Nephron (organoid): Measurements from ENCODE around the gene R3HDM4.
A peak's percentile ranks its signal among the peaks of the same experiment; 100 is the strongest.
"Not testable (repeated sequence)": the region's sequence is repeated elsewhere in the genome, so short reads cannot be mapped to it uniquely, and the experiment has no call there.

Experiments used
- H3K27ac Mint-ChIP-seq, 3 experiments: 2 replicates each; pipeline ENCODE4 v1.8.0; 2020; ENCODE audit warnings: mixed read lengths in 3 of 3, mild to moderate bottlenecking in 2 of 3, moderate library complexity in 1 of 3
- H3K27me3 Mint-ChIP-seq: 2 replicates; pipeline ENCODE4 v1.8.0; 2021; ENCODE audit warnings: low read depth, mild to moderate bottlenecking, moderate library complexity, mixed read lengths
- H3K36me3 Mint-ChIP-seq: 2 replicates; pipeline ENCODE4 v1.8.0; 2020; ENCODE audit warnings: low read depth, mixed read lengths
- H3K4me1 Mint-ChIP-seq: 2 replicates; pipeline ENCODE4 v1.8.0; 2020; ENCODE audit warnings: mixed read lengths
- H3K4me3 Mint-ChIP-seq, 3 experiments: 2 replicates each; pipeline ENCODE4 v1.8.0; 2020; ENCODE audit warnings: mild to moderate bottlenecking in 3 of 3, mixed read lengths in 3 of 3, moderate library complexity in 2 of 3
- H3K9me3 Mint-ChIP-seq: 2 replicates; pipeline ENCODE4 v1.8.0; 2020; ENCODE audit warnings: mixed read lengths
- CTCF ChIP-seq, 3 experiments: fragments of 200-600 bp; sonication (generic); IDR thresholded peaks; one replicate each; pipeline ENCODE4 v1.5.0; 2021; ENCODE audit warnings: antibody characterized with exemption in 3 of 3; ENCODE audit not compliant: unreplicated experiment in 3 of 3

R3HDM4 gene

GRCh38 chr19:892894-893689, 19.9 kb downstream of the R3HDM4 start, which contains the start of the genes MED16 and RNU6-9:
MED16 (minus strand) TSS chr19:893187; CDS start chr19:891131, 2,056 bp downstream.
RNU6-9 (plus strand) TSS chr19:893484.
- Mint-ChIP-seq H3K4me3 (peak within 1 kb of the TSS; percentile 93 to 96 (median 96)), H3K36me3 (peaks cover 15% of the 10 kb centered on the region), H3K4me1 (peaks cover 5% of the 10 kb centered on the region), H3K27me3 (no peaks in the 10 kb centered on the region), H3K9me3 (no peaks in the 10 kb centered on the region), H3K27ac (peak within 1 kb of the TSS; percentile 99 to 100 (median 100))
- no peak for TF ChIP-seq CTCF (IDR thresholded peaks at IDR 0.05; ENCODE audit: unreplicated experiment in 3 of 3)

- peak overlapping the region; percentile 95 to 100 (median 99) for H3K27ac Mint-ChIP-seq
- H3K4me1 Mint-ChIP-seq = peaks cover 5% of the 10 kb centered on the region
- H3K4me3 Mint-ChIP-seq = peak overlapping the region; percentile 91 to 94 (median 93)
- no peaks in the 10 kb centered on the region for H3K9me3 Mint-ChIP-seq
- no peak for TF ChIP-seq CTCF (IDR thresholded peaks at IDR 0.05; ENCODE audit: unreplicated experiment in 3 of 3)
- no peaks in the 10 kb centered on the region for H3K27me3 Mint-ChIP-seq
- H3K36me3 Mint-ChIP-seq = peaks cover 19% of the 10 kb centered on the region
Observed at GRCh38 chr19:892243-892893, 20.7 kb downstream of the R3HDM4 start.

- not testable (repeated sequence) for H3K9me3 Mint-ChIP-seq, H3K27me3 Mint-ChIP-seq, H3K4me1 Mint-ChIP-seq
- Mint-ChIP-seq H3K36me3 (peaks cover 19% of the 10 kb centered on the region), H3K27ac (peak overlapping the region in 2 of 3 experiments; percentile 99 to 100), H3K4me3 (peak overlapping the region; percentile 91 to 94 (median 93))
Observed at GRCh38 chr19:891421-892200, 21.4 kb downstream of the R3HDM4 start.

GRCh38 chr19:890831-891230, 22.2 kb downstream of the R3HDM4 start:
- Mint-ChIP-seq H3K9me3 (no peaks in the 10 kb centered on the region), H3K4me1 (peaks cover 5% of the 10 kb centered on the region)
- no peak for TF ChIP-seq CTCF (IDR thresholded peaks at IDR 0.05; ENCODE audit: unreplicated experiment in 3 of 3)

GRCh38 chr19:889662-890295, 23.2 kb downstream of the R3HDM4 start:
- H3K9me3 Mint-ChIP-seq = no peaks in the 10 kb centered on the region
- H3K4me1 Mint-ChIP-seq = peaks cover 5% of the 10 kb centered on the region
- no peaks in the 10 kb centered on the region for H3K27me3 Mint-ChIP-seq
- no peak for TF ChIP-seq CTCF (IDR thresholded peaks at IDR 0.05; ENCODE audit: unreplicated experiment in 3 of 3)
- peaks cover 22% of the 10 kb centered on the region for H3K36me3 Mint-ChIP-seq
- H3K27ac Mint-ChIP-seq = peak overlapping the region in 1 of 3 experiments; percentile 13
- peak overlapping the region; percentile 52 to 72 (median 70) for H3K4me3 Mint-ChIP-seq

More at GRCh38 chr19:890831-891230, 22.2 kb downstream of the R3HDM4 start:
- H3K36me3 Mint-ChIP-seq = peaks cover 22% of the 10 kb centered on the region
- peak overlapping the region; percentile 81 to 86 (median 82) for H3K4me3 Mint-ChIP-seq
- H3K27me3 Mint-ChIP-seq = no peaks in the 10 kb centered on the region
- H3K27ac Mint-ChIP-seq = peak overlapping the region in 1 of 3 experiments; percentile 73
